ENCODE results near the gene INTS11. TPM values are rescaled to one million over a fixed set of nuclear protein-coding genes. Genes with fewer than 3 reads are reported as not detected.

The INTS11 gene
- total and polyA plus RNA-seq, 2 of the 13 experiments (the other 11 are each of a cell fraction or from before 2014, with no cell fraction given) = 52.8 to 94.8 TPM

- TF ChIP-seq, protein P1, sequence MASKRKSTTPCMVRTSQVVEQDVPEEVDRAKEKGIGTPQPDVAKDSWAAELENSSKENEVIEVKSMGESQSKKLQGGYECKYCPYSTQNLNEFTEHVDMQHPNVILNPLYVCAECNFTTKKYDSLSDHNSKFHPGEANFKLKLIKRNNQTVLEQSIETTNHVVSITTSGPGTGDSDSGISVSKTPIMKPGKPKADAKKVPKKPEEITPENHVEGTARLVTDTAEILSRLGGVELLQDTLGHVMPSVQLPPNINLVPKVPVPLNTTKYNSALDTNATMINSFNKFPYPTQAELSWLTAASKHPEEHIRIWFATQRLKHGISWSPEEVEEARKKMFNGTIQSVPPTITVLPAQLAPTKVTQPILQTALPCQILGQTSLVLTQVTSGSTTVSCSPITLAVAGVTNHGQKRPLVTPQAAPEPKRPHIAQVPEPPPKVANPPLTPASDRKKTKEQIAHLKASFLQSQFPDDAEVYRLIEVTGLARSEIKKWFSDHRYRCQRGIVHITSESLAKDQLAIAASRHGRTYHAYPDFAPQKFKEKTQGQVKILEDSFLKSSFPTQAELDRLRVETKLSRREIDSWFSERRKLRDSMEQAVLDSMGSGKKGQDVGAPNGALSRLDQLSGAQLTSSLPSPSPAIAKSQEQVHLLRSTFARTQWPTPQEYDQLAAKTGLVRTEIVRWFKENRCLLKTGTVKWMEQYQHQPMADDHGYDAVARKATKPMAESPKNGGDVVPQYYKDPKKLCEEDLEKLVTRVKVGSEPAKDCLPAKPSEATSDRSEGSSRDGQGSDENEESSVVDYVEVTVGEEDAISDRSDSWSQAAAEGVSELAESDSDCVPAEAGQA (IDR thresholded peaks at IDR 0.05; ENCODE audit: low read depth) = no peak
- TF ChIP-seq, protein P1 (CRISPR knock-in tag; IDR thresholded peaks at IDR 0.05; ENCODE audit: borderline replicate concordance) = no peak
- TF ChIP-seq ZC3H13 (CRISPR knock-in tag; IDR thresholded peaks at IDR 0.05) (peak; percentile 54; the same call in 1 of the 2 replicates), POLR2G (IDR thresholded peaks at IDR 0.05; ENCODE audit: low read depth, low read length) (0 out of 2 replicates have a peak, but pooled peaks have one; percentile 57), ZNF33B (CRISPR knock-in tag; IDR thresholded peaks at IDR 0.05) (no peak), FOXK1 (CRISPR knock-in tag; IDR thresholded peaks at IDR 0.05; ENCODE audit: borderline replicate concordance, low read depth) (no peak), IKZF4 (CRISPR knock-in tag; IDR thresholded peaks at IDR 0.05; ENCODE audit: borderline replicate concordance, low read depth, not compliant biosample characterization) (no peak), ARNT (IDR thresholded peaks at IDR 0.05) (no peak), ZBTB46 (CRISPR knock-in tag; IDR thresholded peaks at IDR 0.05; ENCODE audit: borderline replicate concordance) (no peak; the same call in 1 of the 2 replicates), TEAD2 (CRISPR knock-in tag; IDR thresholded peaks at IDR 0.05) (no peak), ZNF275 (CRISPR knock-in tag; IDR thresholded peaks at IDR 0.05; ENCODE audit: borderline replicate concordance) (no peak), BRCA1 (CRISPR knock-in tag; IDR thresholded peaks at IDR 0.05) (0 out of 2 replicates have a peak, but pooled peaks have one; percentile 38), TSC22D2 (CRISPR knock-in tag; IDR thresholded peaks at IDR 0.05; ENCODE audit: borderline replicate concordance) (no peak), NFRKB (IDR thresholded peaks at IDR 0.05) (no peak), SKI (IDR thresholded peaks at IDR 0.05; ENCODE audit: partially characterized antibody) (peak; percentile 11)
- TF ChIP-seq, protein P2, sequence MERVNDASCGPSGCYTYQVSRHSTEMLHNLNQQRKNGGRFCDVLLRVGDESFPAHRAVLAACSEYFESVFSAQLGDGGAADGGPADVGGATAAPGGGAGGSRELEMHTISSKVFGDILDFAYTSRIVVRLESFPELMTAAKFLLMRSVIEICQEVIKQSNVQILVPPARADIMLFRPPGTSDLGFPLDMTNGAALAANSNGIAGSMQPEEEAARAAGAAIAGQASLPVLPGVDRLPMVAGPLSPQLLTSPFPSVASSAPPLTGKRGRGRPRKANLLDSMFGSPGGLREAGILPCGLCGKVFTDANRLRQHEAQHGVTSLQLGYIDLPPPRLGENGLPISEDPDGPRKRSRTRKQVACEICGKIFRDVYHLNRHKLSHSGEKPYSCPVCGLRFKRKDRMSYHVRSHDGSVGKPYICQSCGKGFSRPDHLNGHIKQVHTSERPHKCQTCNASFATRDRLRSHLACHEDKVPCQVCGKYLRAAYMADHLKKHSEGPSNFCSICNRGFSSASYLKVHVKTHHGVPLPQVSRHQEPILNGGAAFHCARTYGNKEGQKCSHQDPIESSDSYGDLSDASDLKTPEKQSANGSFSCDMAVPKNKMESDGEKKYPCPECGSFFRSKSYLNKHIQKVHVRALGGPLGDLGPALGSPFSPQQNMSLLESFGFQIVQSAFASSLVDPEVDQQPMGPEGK (CRISPR knock-in tag; IDR thresholded peaks at IDR 0.05) = peak; percentile 94
Measured at GRCh38 chr1:1281533-1282321, 42.7 kb downstream of the INTS11 start (continued).
